GM18498 (cell line): Measurements from ENCODE around the gene SESN3.
"Not testable (repeated sequence)": the region's sequence is repeated elsewhere in the genome, so short reads cannot be mapped to it uniquely, and the experiment has no call there.

ENCODE experiments used
- ATAC-seq: cut with Tn5 transposase; IDR thresholded peaks from one replicate; pipeline ENCODE4 v1.9.1; 2021; ENCODE audit warnings: mild to moderate bottlenecking, moderate library complexity; ENCODE audit not compliant: unreplicated experiment

The SESN3 gene, protein sequence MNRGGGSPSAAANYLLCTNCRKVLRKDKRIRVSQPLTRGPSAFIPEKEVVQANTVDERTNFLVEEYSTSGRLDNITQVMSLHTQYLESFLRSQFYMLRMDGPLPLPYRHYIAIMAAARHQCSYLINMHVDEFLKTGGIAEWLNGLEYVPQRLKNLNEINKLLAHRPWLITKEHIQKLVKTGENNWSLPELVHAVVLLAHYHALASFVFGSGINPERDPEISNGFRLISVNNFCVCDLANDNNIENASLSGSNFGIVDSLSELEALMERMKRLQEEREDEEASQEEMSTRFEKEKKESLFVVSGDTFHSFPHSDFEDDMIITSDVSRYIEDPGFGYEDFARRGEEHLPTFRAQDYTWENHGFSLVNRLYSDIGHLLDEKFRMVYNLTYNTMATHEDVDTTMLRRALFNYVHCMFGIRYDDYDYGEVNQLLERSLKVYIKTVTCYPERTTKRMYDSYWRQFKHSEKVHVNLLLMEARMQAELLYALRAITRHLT

DNA sequence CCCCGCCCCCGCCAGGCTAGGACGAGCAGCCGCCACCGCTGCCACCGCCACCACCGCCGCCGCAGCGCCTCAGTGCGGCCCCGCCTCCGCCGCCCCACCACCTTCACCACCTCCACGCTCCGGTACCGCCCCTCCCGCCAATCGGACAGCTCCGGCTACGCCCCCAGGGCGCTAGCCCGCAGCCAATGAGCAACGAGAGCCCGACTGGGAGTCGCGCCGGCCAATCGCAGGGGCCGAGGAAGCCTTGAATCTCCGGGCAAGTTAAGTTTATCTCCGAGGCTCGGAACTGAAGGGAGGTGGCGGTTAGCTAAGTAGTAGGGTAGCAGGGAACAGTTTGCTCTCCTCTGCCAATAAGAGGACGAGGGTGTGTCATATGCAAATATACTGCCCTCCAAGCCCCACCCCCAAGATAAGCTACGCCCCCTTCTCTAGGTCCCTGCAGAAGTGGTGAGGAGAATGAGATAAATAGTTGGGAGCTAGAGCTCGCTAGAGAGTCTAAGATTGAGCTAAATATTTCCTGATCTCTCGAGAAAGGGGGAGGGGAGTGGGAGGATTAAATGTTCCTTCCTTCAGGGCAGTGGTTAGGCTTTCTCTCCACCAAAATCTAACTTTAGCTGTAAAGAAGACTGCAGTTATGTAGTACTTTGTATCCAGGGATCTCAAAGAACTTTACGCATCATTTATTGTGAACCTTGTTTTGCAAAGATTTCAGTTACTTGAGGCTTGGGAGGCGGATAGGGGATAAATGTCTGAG, at the start of gene SESN3:
Gene SESN3 (minus strand): TSS at position 76 of the 754 bp plus-strand sequence. CDS start 342 bp downstream, outside the sequence.
- peak; percentile 96 for ATAC-seq

DNA sequence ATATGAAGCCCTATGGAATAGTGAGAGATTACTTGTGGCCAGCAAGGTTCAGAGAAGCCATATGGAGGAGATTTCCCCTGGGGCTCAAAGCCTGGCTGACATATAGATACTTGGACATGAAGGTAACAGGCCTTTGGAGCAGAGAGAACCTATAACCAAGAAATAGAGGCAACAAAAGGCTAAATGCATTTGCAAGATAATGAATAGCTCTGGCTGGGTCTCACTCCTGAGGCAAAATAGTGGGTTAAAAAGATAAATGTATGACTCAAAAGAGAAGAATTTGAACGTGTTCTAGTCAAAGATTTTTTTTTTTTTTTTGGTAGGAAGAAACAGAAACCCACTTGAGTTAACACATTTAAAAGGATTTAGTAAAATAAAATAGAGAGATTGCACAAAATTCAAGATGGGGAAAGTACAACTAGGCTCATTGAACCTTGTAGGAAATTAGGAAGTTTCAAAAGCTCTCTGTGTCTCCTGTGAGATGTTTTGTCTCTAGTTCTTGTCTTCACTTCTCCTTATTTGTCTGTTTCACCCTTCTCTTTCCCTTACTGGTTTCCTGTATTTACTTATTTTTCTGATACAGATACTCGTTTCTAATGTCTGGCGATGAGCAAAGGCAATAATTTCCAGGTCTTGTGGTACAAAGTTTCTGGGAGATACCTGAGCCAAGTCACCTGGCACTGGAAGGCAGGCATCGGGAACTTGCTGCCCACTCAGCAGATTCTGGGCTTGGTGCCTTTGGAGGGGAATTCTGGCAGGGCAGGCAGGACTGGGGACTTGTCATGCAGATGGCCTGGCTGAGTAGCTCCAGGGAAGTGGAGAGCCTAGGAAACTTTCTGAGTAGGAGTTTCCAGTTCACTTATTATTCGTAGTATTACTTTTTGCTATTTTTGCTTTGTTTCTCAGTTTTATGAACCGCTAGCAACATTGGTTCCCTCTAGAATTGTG, 49.2 kb upstream of the SESN3 start:
- no peak for ATAC-seq

DNA sequence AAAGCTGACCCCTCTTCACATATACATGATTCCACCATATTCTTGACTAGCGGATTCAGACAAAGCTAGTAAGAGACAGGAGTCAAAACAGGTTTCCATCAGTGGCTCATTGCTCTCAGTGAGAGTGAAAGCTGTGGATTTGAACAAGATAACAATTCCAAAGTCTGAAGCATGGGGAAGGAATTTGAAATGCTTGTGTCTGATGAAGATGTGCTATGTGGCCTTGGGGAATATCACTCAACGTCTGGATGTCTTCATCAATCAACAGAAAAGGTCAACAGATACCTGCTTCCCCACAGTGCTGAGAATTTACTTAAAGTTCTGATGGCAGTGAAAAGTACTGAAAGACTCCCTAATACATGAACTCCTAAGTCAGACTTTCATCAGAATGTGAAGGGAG, 46.9 kb upstream of the SESN3 start:
- ATAC-seq = no peak

DNA sequence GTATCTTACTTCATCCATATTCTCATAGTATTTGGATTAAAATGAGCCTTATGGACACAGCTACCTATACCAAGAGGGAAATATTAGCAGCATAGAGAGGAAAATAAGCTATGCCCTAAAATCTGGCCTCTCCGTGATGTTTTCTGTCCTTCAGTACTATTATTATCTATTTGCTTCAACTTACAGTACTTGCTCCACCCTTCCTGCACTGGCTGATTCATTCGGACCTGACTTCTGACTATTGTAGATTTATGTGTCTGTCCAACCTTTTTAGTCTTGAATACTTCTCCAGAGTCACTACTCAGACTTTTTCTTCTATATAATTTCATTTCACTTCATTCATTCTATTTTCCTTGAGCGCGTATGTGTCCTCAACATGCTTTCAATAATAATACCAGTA, 45.1 kb upstream of the SESN3 start:
- no peak for ATAC-seq

DNA sequence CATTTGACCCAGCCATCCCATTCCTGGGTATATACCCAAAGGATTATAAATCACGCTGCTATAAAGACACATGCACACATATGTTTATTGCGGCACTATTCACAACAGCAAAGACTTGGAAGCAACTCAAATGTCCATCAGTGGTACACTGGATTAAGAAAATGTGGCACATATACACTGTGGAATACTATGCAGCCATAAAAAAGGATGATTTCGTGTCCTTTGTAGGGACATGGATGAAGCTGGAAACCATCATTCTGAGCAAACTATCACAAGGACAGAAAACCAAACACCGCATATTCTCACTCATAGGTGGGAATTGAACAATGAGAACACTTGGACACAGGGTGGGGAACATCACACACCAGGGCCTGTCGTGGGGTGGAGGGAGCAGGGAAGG, 42.6 kb upstream of the SESN3 start:
- not testable (repeated sequence) for ATAC-seq

DNA sequence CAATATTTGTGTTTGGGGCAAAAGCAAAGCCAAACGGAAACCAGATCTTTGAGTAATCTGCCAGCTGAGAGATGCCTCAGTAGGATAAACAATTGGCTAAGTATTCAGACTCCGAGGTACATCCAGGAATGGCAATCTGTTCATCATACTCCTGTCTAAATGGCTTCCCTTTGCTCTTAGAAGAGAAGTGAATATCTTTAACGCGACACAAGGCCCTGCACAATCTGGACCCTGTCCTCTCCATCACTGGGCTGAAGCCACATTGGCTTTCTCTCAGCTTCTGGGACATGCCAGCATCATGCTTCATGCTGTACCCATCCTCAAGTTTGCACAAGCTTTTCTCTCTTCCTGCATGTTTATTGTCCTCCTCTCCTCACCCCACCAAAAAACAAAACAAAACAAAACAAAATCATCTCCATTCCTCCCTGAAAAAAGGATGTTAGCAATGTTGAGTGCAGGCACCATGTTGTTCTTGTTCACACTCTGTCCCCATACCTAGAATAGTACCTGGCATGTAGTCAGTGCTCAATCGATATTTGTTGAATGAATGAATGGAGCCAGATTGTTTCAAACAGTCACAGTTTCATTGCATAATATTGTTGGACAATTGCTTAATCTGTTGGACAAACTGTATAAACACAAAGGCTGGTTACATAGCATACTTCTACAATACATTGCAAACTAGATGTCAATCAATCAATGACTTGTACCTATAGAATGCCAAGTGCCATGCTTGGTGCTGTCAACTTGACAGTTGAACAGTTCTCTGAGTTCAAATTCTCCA, 38.2 kb upstream of the SESN3 start:
- no peak for ATAC-seq

DNA sequence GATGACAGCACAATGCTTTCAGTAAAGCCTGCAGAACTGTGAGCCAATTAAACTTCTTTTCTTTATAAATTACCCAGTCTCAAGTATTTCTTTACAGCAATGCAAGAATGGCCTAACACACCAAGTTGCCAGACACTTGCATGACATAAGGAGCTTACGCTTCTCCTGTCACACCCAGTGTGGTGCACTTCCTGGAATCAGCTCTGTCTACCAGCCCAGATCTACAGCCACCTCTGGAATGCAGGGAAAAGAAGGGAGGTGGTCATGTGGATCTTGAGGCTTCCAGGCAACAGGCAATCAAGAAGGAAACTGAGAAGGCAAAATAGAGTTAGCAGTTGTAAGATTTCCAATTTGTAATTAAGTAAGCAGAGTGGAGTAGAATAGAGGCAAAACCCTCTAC, 37.4 kb upstream of the SESN3 start:
- no peak for ATAC-seq

DNA sequence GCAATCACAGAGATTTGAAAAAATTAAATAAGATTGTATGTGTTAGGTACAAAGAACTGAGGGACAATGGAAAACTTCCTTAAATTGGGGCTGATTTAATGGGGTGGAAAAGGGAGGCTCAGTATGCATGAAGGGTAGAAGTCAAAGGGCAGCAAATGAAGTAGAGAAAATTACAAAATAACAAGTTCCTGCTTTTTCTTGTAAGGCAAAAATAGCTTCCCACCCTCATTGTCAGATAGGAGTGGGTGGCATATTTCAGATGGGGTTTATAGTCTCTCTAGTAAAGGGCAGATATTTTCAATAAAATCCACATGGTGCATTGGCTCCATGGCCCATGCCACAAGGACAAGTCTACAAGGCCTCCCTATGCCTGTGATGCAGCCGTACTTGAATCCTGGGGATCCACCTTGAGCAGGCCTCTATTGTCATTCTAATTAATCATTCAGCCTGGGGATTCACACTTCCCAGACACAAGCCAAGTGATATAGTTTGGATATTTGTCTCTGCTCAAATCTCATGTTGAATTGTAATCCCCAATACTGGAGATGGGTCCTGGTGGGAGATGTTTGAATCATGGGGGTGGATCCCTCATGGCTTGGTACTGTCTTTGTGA, 36.7 kb upstream of the SESN3 start:
- ATAC-seq = no peak

DNA sequence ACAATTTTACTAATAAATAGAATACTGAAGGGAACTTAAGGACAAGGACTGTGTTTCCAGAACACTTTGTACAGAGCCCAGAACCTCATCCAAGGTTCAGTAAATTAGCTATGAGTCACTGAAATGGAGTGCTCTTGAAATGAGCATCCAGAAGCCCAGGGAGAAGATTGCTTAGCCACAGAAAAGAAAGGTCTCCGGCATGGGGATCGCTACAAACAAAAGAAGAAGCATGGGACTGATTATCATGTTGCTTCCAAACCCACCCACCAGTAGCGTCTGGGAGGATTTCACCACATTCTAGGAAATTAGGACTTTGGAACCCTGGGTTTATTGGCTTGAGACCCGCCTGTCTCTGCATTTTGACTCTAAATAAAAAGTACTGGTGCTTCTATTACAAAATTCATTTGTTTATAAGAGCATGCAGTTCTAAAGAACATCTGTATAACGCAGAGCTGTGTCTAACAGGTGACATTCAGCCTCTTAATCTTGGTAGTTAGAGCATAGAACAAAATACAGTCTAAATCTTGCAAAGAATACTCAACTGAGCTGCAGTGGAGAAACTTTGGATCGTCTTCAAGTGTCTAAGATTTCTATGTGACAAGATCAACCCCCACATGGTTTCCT, 35.9 kb upstream of the SESN3 start:
- no peak for ATAC-seq

DNA sequence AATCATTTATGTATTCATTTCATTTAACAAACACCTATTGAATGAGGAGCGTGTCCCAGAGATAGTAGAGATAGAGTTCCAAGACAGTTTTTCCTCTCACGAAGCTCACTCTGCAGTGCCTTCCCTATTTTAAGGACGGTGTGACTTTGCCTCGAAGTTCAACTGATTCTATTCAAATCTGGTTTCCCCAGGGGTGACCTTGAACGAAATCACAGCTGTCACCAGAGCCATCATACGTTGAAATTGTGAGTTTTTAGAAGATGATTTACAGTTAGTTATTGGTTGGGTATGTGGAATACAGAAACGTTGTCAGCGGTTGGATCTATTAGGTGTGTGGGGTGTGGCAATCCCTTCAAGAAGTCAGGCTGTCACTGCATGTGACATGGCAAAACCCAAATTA, 33.9 kb upstream of the SESN3 start:
- no peak for ATAC-seq

DNA sequence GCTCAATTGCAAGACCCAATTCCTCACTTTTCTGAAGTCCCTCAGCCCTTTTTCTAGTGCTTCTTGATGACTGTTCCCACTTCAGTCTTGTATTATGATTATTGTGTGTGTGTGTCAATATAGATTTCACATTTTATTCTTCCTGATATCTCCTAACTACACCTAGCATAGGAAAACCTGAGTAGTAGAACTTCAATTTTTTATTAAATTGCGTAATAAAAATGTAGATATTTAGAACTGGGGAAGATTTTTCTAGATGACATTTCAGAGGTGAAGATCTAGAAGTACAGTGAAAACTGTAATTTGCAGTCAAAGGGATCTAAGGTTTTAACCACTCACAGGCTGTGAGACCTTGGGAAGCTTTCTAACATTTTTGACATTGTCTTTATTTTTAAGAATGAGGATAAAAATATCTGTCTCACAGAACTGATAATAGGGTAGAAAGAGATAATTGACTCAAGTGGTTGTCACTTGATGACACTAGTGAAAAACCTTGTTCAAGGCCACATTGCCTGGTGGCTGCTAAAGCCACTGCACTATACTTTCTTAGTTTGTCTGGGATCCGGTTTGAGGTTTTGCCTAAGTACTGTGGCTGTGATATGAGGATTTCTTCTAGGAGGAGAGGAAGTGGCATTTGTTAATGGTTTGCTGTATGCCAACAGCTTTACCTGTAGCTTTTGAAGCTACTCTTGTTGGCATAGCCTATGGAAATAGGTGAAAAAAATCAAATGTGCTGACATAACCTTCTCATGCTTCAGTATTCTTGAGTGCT, 32.2 kb upstream of the SESN3 start:
- no peak for ATAC-seq

DNA sequence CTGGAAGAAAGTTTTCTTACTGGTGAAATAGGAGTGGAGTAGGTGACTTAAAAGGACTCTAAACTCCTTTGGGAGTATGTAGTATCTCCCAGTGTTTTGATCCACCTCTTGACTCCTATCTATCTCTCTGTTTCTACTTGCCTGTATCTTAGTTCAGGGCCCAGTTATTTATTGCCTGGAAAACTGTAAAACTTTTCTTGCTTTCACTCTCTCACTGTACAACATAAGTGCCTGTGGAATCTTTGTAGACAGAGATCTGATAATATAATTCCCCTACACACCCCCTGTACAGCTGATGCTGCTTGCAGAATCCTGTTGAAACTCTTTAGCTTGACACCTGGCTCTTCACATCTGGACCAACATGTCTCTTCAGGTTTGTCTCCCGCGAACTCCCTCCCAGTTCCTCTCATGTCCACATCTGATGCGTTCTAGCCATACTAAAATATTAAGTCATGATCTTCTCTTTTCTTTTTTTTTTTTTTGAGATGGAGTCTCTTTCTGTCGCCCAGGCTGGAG, 26.5 kb upstream of the SESN3 start:
- no peak for ATAC-seq

DNA sequence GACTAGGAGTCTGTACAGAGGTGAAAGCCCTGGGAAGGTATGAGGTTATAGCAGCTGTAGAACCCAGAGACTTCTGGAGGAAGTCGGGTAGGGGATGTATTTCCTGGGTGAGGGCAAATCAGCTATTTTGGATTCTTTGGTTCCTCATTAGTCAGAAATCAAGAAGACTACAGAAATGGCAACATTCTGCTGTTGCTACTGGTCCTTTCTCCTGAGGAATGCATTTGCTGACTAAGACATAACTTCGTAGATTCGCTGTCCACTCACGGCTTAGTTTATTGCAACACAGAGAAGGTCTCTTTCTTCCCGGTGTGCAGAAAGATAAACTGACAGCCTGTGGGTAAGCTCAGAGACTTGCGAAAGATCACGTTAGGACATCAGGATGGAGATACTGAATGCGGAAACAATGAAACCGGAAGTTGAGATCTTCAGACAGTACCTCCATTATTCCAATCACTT, 25.3 kb upstream of the SESN3 start:
- no peak for ATAC-seq

DNA sequence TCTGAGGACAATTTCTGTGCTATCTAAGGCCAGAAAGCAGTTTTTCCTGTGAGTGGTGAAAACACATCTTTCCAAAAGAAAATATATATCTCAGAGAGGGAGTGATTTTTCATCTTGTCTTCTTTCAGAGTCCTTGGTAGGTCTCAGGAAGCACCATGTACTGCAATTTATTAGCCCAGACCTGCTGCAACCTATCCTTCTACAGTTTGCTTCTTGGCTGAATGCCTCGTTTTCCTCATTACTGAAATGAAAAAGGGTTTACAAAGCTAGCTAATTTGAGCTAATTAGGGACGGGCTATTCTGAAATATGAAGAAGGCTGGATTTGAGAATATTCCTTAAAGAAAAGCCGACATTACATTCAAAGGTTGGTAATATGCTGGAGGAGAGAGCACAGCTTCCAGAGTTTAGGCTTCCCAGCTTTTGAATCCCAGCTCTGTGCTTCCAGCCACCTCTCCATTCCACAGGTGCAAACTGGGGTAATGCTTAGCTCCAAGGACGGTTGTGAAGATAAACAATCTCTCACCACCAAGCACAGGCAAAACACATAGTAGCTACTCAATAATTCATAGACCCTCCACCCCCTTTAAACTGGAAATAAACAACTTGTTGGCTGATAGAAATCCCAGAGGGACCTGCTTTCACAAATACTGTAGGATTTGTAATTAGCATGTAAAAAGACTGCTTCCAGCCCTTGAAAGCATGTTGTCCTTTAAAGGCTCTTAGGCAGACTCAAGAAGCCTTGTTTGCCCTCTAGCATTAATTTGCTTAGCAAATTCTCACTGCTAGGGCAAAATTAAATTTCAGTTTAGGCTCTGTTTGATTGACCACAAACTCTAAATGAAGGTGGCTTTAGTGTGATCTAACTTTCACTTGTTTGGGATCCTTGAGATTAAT, 24.5 kb upstream of the SESN3 start:
- no peak for ATAC-seq

DNA sequence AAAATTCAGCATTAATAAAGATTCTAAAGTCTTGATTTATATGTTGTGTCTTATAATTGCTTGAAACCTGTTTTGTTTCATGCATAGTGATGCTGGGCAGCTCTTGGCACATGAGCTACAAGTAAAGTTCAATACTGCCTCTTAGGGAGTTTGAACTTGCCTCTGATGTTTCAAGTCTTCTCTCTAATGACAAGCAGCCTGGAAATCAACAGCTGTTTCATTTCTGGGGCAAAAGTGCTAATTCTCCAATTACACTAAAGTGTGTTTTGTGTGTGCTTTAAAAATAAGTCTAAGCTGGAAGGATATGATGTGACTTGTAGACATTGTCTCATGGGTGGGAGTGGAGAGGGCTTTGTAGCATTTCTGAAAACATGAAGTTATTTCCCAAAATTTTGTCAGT, 23.7 kb upstream of the SESN3 start:
- peak; percentile 19 for ATAC-seq

DNA sequence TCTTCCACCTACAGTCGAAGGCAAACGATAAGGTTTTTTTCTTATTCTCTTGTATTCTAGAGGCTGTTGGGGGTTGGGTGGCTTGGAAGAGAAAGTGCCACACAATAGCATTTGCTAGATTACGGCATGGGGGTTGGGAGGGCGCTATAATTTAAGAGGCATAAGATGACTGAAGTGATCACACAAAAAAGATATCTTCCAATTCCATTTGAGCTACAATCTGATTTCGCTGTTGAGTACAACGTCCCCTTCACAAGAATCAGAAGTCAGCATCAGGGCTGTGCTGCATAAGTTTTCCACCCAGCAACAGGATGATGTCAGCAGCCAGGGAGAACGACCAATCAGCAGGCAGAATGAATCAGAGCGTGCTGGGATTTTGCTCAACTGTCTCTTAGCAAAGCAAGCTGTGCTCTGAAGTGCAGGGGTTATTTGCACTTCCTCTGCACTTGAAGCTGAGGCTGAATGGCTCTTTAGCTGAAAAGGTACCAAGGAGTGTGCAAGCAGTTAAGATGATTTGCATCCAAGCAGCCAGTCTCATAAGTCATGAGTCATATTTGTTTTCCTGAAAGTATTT, 23.2 kb upstream of the SESN3 start:
- ATAC-seq = peak; percentile 99

DNA sequence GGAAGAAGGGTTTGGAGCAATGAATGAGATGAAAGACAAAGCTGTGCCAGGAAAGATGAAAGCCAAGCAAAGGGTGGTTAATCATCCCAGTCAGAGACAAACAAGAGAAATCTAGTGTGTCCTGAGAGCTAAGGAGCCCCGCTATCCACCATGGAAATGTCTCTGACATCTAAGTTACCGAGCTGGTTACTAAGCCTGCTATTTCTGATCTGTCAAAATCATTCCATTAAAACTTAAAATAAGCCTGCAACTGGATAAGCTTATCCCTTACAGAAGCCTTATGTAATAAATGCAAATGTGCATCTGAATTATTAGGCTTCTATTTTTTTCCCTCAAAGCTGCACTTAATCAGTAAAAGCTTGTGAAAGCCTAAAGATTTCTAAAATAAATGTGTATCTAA, 22.1 kb upstream of the SESN3 start:
- no peak for ATAC-seq
